ENCODE results near the gene NCAM1.

The NCAM1 gene

GRCh38 chr11:112971195-112971594 lies 10.0 kb downstream of the NCAM1 start:
- DNase-seq = no peak

- no peak for DNase-seq
These were observed 10.6 kb downstream of the NCAM1 start for GRCh38 chr11:112971827-112972226.

- no peak for DNase-seq
These were observed 11.4 kb downstream of the NCAM1 start for GRCh38 chr11:112972399-112973145.

- DNase-seq = no peak
These were observed 13.8 kb downstream of the NCAM1 start for GRCh38 chr11:112975051-112975450.

- DNase-seq = no peak
These were observed 14.3 kb downstream of the NCAM1 start for GRCh38 chr11:112975493-112975892.

- no peak for DNase-seq
These were observed 16.5 kb downstream of the NCAM1 start for GRCh38 chr11:112977755-112978154.

- DNase-seq = peak; percentile 25
These were observed 22.7 kb downstream of the NCAM1 start for GRCh38 chr11:112983887-112984286.

- DNase-seq = no peak
These were observed 28.0 kb downstream of the NCAM1 start for GRCh38 chr11:112989198-112989597.

- no peak for DNase-seq
These were observed 32.6 kb downstream of the NCAM1 start for GRCh38 chr11:112993808-112994207.

GRCh38 chr11:112995423-112996090 lies 34.3 kb downstream of the NCAM1 start:
- DNase-seq = no peak

- DNase-seq = no peak
These were observed 35.8 kb downstream of the NCAM1 start for GRCh38 chr11:112996994-112997393.

GRCh38 chr11:112997857-112998466 lies 36.7 kb downstream of the NCAM1 start:
- DNase-seq = no peak

GRCh38 chr11:112999520-112999919 lies 38.3 kb downstream of the NCAM1 start:
- peak; percentile 48 for DNase-seq

GRCh38 chr11:113001709-113002108 lies 40.5 kb downstream of the NCAM1 start:
- DNase-seq = peak; percentile 97

GRCh38 chr11:113006896-113007445 lies 45.8 kb downstream of the NCAM1 start:
- DNase-seq = no peak

GRCh38 chr11:113014262-113015097 lies 53.3 kb downstream of the NCAM1 start:
- peak; percentile 95 for DNase-seq

GRCh38 chr11:113015098-113015455 lies 53.9 kb downstream of the NCAM1 start:
- no peak for DNase-seq

GRCh38 chr11:113016905-113017304 lies 55.7 kb downstream of the NCAM1 start:
- no peak for DNase-seq

- no peak for DNase-seq
These were observed 57.7 kb downstream of the NCAM1 start for GRCh38 chr11:113018913-113019312.

GRCh38 chr11:113019711-113020110 lies 58.5 kb downstream of the NCAM1 start:
- DNase-seq = no peak

GRCh38 chr11:113021111-113021510 lies 59.9 kb downstream of the NCAM1 start:
- DNase-seq = no peak

- DNase-seq = no peak
These were observed 61.0 kb downstream of the NCAM1 start for GRCh38 chr11:113022262-113022661.

GRCh38 chr11:113023228-113023627 lies 62.0 kb downstream of the NCAM1 start:
- no peak for DNase-seq

Measured in NCI-H1092 treated with DMSO at 0.1 percent for 48 hours (cell line).